Right renal pelvis (tissue), 4 donors: ENCODE data around the gene LRRC34. TPM values are rescaled to one million over a fixed set of nuclear protein-coding genes. Genes with fewer than 3 reads are reported as not detected.

Experiments
- DNase-seq, 4 donors: peaks; one replicate each; pipeline ENCODE4 v3.0.0-alpha.2; 2013; ENCODE audit warnings: low read depth in 4 of 4, low spot score in 3 of 4, missing footprints in 1 of 4
- polyA plus RNA-seq, 4 donors: library from polyadenylated mRNA; unstranded; fragments of 120-200 nt; gene quantifications; one replicate each; pipeline ENCODE4 v1.2.1, GENCODE V29; 2013; ENCODE audit not compliant: insufficient read length in 4 of 4

LRRC34 gene
- polyA plus RNA-seq, 4 donors: 10.7 to 13.8 (median 12.2) TPM

GRCh38 chr3:169815590-169816150 is 3.0 kb upstream of the LRRC34 start:
- DNase-seq: no peak

- DNase-seq: no peak
These were observed 1.2 kb upstream of the LRRC34 start for GRCh38 chr3:169813757-169814517.

DNA sequence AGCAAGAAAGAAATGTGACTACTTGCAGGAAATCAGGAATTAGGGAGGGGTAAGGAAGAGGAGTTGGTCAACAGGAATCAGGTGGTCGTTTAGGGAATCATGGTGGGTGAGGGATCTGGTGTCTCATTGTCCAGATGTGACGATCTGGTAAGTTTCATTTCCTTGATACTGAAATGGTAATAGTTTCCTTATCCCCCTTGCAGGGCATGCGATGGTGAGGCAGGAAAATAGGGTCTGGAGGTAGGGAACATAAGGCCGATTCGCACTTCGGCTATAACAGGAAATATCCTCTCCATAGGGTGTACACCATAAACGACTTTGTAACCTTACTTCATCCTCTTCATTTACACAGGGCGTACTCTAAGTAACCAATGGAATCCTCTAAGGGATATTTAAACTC is 574 bp upstream of the LRRC34 start:
- no peak for DNase-seq

GRCh38 chr3:169811631-169812331 is 923 bp downstream of the LRRC34 start:
- peak; percentile 12 to 45 (median 30) for DNase-seq

- no peak for DNase-seq
These were observed 3.4 kb downstream of the LRRC34 start for GRCh38 chr3:169809230-169809795.

DNA sequence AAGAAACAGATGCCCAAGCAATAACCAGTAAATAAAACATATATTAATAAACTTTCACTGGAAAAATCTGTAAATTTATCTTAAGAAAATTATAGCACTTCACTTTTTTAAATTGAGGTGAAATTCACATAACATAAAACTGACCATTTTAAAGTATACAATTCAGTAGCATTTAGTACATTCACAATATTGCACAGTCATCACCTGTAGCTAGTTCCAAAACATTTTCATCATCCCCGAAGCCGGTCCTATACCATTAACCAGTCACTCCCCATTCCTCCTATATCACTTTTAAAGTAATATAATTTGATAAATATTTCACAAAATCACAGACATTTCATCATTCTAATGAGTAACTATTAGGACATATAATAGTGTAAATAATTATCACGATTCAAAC is 8.0 kb downstream of the LRRC34 start:
- no peak for DNase-seq

- no peak for DNase-seq
These were observed 20.3 kb downstream of the LRRC34 start for GRCh38 chr3:169792359-169792758.

DNA sequence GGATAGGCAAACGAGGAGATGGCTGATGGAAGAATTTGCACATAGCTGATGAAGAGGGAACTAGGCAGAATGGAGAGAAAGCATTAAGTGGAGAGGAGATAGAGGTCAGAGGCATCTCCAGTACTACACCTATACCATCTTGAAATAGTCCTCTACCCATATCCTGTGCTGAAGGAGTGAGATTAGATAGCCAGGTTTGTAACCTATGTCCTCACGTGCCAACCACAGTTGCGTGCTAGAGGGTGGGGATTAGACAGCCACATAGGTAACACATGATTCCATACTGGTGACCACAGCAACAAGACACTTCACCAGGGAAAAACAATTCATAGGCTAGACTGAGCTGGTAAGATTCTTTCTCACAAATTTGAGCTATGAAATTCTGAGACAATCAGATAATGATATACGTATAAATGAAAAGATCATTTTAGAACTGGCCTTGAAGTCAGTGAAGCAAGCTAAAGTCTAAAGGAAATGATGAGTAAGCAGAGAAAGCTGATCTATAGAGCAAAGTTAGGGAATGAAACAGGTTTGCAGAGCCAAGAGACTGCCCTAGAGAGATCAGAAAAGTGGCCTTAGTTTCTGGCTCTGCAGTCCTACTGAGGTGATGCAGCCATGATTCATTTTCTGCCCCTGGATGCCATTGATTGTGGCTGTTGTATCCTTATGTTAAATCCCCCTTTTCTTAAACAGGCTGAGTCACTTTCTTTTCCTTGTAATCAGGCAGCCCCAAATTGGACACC is 21.8 kb downstream of the LRRC34 start:
- no peak for DNase-seq

GRCh38 chr3:169790219-169790618 is 22.5 kb downstream of the LRRC34 start:
- no peak for DNase-seq

GRCh38 chr3:169787791-169788190 is 24.9 kb downstream of the LRRC34 start:
- no peak for DNase-seq

GRCh38 chr3:169787120-169787519 is 25.6 kb downstream of the LRRC34 start:
- no peak for DNase-seq

- no peak for DNase-seq
These were observed 31.4 kb downstream of the LRRC34 start for GRCh38 chr3:169781209-169781855.

- no peak for DNase-seq
These were observed 32.0 kb downstream of the LRRC34 start for GRCh38 chr3:169780742-169781141.

DNA sequence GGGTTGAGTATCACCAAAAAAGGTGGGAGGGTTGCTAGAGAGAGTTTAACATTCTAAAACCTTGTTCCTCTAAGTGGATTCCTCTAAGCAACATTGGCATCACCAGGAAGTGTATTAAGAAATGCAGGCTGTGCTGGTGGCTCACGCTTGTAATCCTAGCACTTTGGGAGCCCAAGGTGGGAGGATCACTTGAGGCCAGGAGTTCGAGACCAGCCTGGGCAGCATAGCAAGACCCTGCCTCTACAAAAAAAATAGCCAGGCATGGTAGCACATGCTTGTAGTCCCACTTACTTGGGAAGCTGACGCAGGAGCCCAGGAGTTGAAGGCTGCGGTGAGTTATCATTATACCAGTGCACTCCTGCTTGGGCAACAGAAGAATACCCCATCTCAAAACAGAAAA is 34.9 kb downstream of the LRRC34 start:
- DNase-seq: no peak

DNA sequence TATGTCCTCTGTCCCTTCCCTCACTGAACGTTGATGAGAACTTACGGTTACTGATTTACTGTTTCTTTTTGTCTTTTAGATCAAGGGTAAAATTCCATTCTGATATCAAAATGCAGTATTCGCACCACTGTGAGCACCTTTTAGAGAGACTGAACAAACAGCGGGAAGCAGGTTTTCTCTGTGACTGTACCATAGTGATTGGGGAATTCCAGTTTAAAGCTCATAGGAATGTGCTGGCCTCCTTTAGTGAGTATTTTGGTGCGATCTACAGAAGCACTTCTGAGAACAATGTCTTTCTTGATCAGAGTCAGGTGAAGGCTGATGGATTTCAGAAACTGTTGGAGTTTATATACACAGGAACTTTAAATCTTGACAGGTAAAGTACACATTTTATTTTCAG is 38.5 kb downstream of the LRRC34 start:
- no peak for DNase-seq

GRCh38 chr3:169772897-169773816 is 39.5 kb downstream of the LRRC34 start, which contains the start of gene MYNN:
Gene MYNN (plus strand): TSS chr3:169773396. CDS start chr3:169774296, 900 bp downstream.
- peak; percentile 83 to 93 (median 86) for DNase-seq

- DNase-seq: peak; percentile 70 to 84 (median 74)
These were observed 40.3 kb downstream of the LRRC34 start for GRCh38 chr3:169772305-169772896.

DNA sequence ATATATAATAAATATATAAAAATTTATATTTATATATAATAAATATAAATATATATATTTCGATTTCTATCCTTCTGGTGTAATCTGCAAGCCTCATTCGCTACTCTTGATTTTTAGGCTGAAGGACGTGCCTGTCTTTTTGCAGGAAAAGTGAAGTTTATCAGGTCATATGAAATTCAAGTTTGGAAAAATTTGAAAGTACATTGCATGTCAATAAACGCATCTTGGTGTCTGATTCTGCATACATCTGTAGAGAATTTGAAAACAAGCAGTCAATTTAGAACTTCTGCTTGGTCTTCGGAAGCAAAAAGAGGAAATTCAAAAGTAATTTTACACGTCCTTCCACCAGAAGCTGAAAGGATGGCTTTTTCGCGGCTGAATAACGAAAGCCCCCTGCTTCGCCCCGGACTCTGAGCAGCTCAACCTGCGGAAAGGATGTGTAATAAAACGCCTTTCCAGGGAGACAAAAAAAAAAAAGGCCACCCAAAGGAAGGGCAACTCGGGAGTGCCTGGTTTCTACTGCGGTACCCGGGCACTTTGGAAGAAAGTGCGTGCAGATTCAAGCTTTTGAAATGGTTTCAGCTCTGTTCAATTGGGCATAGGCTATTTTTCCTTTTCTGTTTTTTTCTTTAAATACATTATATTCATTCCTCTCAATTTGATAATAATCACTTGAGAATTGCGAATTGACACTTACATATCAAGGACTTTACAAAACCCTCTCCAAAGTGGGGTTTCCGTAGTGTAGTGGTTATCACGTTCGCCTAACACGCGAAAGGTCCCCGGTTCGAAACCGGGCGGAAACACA is 41.0 kb downstream of the LRRC34 start:
- DNase-seq: peak; percentile 80 to 89 (median 87)
